ENCODE measurements around the gene TLR3. TPM values are rescaled to one million over a fixed set of nuclear protein-coding genes. Genes with fewer than 3 reads are reported as not detected.
"Not testable (repeated sequence)": the region's sequence is repeated elsewhere in the genome, so short reads cannot be mapped to it uniquely, and the experiment has no call there.

The TLR3 gene
- total and polyA plus RNA-seq, 5 donors, result 1.6 to 8.2 (median 6.4) TPM

GRCh38 chr4:186029571-186030398 lies 39.2 kb upstream of the TLR3 start:
- H3K4me1 ChIP-seq (ENCODE audit: control insufficient read depth, insufficient read depth, low read length), result peaks cover 7% of the 10 kb centered on the region
- ATAC-seq (peak; percentile 95 to 97), DNase-seq (peak; percentile 79 to 96 (median 94))
- 8% methylated on average over 11 of the region's 11 CpGs for WGBS
- H3K27ac ChIP-seq (ENCODE audit: low read length), result peak overlapping the region; percentile 97
- intact Hi-C loops (cut with DNase I), result loop anchor here in 3 of 4 donors (5.0 to 10.0 kb wide), 4 partner anchors 185 to 387 kb away; no protein-coding TSS in a partner anchor
- H3K4me3 ChIP-seq (ENCODE audit: low read length), result no peak overlapping the region
- no peaks in the 10 kb centered on the region for H3K27me3 ChIP-seq (ENCODE audit: control insufficient read depth, insufficient read depth)
- no peaks in the 10 kb centered on the region for H3K9me3 ChIP-seq (ENCODE audit: control insufficient read depth, low read length)

GRCh38 chr4:186030399-186030775 lies 38.6 kb upstream of the TLR3 start:
- no peak for ATAC-seq
- intact Hi-C loops (cut with DNase I), result no loop called here

GRCh38 chr4:186030795-186031194 lies 38.2 kb upstream of the TLR3 start:
- no peaks in the 10 kb centered on the region for H3K27me3 ChIP-seq (ENCODE audit: control insufficient read depth, insufficient read depth)
- peak overlapping the region; percentile 66 for H3K27ac ChIP-seq (ENCODE audit: low read length)
- no peak for DNase-seq
- WGBS, result 57% methylated on average over 3 of the region's 3 CpGs
- no peaks in the 10 kb centered on the region for H3K9me3 ChIP-seq (ENCODE audit: control insufficient read depth, low read length)
- intact Hi-C loops (cut with DNase I), result no loop called here
- no peak overlapping the region for H3K4me3 ChIP-seq (ENCODE audit: low read length)
- peaks cover 7% of the 10 kb centered on the region for H3K4me1 ChIP-seq (ENCODE audit: control insufficient read depth, insufficient read depth, low read length)
- no peak for ATAC-seq

More at GRCh38 chr4:186030399-186030775, 38.6 kb upstream of the TLR3 start:
- H3K27ac ChIP-seq (ENCODE audit: low read length), result peak overlapping the region; percentile 97
- H3K4me3 ChIP-seq (ENCODE audit: low read length), result no peak overlapping the region
- WGBS, result 17% methylated on average over 4 of the region's 4 CpGs
- no peak for DNase-seq
- H3K9me3 ChIP-seq (ENCODE audit: control insufficient read depth, low read length), result no peaks in the 10 kb centered on the region
- H3K27me3 ChIP-seq (ENCODE audit: control insufficient read depth, insufficient read depth), result no peaks in the 10 kb centered on the region
- H3K4me1 ChIP-seq (ENCODE audit: control insufficient read depth, insufficient read depth, low read length), result peaks cover 7% of the 10 kb centered on the region

GRCh38 chr4:186032259-186032658 lies 36.7 kb upstream of the TLR3 start:
- intact Hi-C loops (cut with DNase I), result no loop called here
- Histone ChIP-seq H3K4me1 (ENCODE audit: control insufficient read depth, insufficient read depth, low read length) (peaks cover 7% of the 10 kb centered on the region), H3K27me3 (ENCODE audit: control insufficient read depth, insufficient read depth) (no peaks in the 10 kb centered on the region), H3K27ac (ENCODE audit: low read length) (no peak overlapping the region), H3K4me3 (ENCODE audit: low read length) (no peak overlapping the region), H3K9me3 (ENCODE audit: control insufficient read depth, low read length) (no peaks in the 10 kb centered on the region)
- 39% methylated on average over 1 of the region's 1 CpG for WGBS
- DNase-seq (no peak), ATAC-seq (no peak)

- intact Hi-C loops (cut with DNase I), result no loop called here
- ATAC-seq, result no peak
- Histone ChIP-seq H3K4me3 (ENCODE audit: low read length) (no peak overlapping the region), H3K27me3 (ENCODE audit: control insufficient read depth, insufficient read depth) (no peaks in the 10 kb centered on the region), H3K9me3 (ENCODE audit: control insufficient read depth, low read length) (no peaks in the 10 kb centered on the region), H3K4me1 (ENCODE audit: control insufficient read depth, insufficient read depth, low read length) (peaks cover 7% of the 10 kb centered on the region), H3K27ac (ENCODE audit: low read length) (no peak overlapping the region)
- 91% methylated on average over 3 of the region's 3 CpGs for WGBS
- no peak for DNase-seq
These were observed 35.9 kb upstream of the TLR3 start for GRCh38 chr4:186033027-186033426.

- DNase-seq; H3K4me1 ChIP-seq (ENCODE audit: control insufficient read depth, insufficient read depth, low read length); H3K27me3 ChIP-seq (ENCODE audit: control insufficient read depth, insufficient read depth); ATAC-seq; intact Hi-C loops (cut with DNase I); H3K27ac ChIP-seq (ENCODE audit: low read length); H3K4me3 ChIP-seq (ENCODE audit: low read length); H3K9me3 ChIP-seq (ENCODE audit: control insufficient read depth, low read length): not testable (repeated sequence)
- 88% methylated on average over 7 of the region's 7 CpGs for WGBS
These were observed 34.3 kb upstream of the TLR3 start for GRCh38 chr4:186034613-186035012.

GRCh38 chr4:186036976-186037581 lies 31.9 kb upstream of the TLR3 start:
- intact Hi-C loops (cut with DNase I), result no loop called here
- DNase-seq, result no peak
- H3K27ac ChIP-seq (ENCODE audit: low read length), result peak overlapping the region; percentile 20
- H3K4me1 ChIP-seq (ENCODE audit: control insufficient read depth, insufficient read depth, low read length), result no peaks in the 10 kb centered on the region
- peak in 1 of 2 donors; percentile 34 for ATAC-seq
- H3K4me3 ChIP-seq (ENCODE audit: low read length), result no peak overlapping the region
- no peaks in the 10 kb centered on the region for H3K9me3 ChIP-seq (ENCODE audit: control insufficient read depth, low read length)
- no peaks in the 10 kb centered on the region for H3K27me3 ChIP-seq (ENCODE audit: control insufficient read depth, insufficient read depth)
- 70% methylated on average over 6 of the region's 6 CpGs for WGBS

- WGBS, result 20% methylated on average over 12 of the region's 12 CpGs
- Histone ChIP-seq H3K4me3 (ENCODE audit: low read length) (no peak overlapping the region), H3K27ac (ENCODE audit: low read length) (no peak overlapping the region), H3K9me3 (ENCODE audit: control insufficient read depth, low read length) (no peaks in the 10 kb centered on the region), H3K27me3 (ENCODE audit: control insufficient read depth, insufficient read depth) (no peaks in the 10 kb centered on the region), H3K4me1 (ENCODE audit: control insufficient read depth, insufficient read depth, low read length) (no peaks in the 10 kb centered on the region)
- intact Hi-C loops (cut with DNase I), result no loop called here
- DNase-seq, result no peak
- ATAC-seq, result peak; percentile 87 to 90
These were observed 31.0 kb upstream of the TLR3 start for GRCh38 chr4:186037692-186038658.

GRCh38 chr4:186039697-186040096 lies 29.3 kb upstream of the TLR3 start:
- H3K27ac ChIP-seq (ENCODE audit: low read length), result no peak overlapping the region
- H3K4me3 ChIP-seq (ENCODE audit: low read length), result no peak overlapping the region
- ATAC-seq (no peak), DNase-seq (no peak)
- no peaks in the 10 kb centered on the region for H3K27me3 ChIP-seq (ENCODE audit: control insufficient read depth, insufficient read depth)
- no peaks in the 10 kb centered on the region for H3K4me1 ChIP-seq (ENCODE audit: control insufficient read depth, insufficient read depth, low read length)
- 57% methylated on average over 16 of the region's 16 CpGs for WGBS
- intact Hi-C loops (cut with DNase I), result no loop called here
- H3K9me3 ChIP-seq (ENCODE audit: control insufficient read depth, low read length), result no peaks in the 10 kb centered on the region

GRCh38 chr4:186040316-186040715 lies 28.6 kb upstream of the TLR3 start:
- no peak overlapping the region for H3K27ac ChIP-seq (ENCODE audit: low read length)
- WGBS, result 91% methylated on average over 12 of the region's 12 CpGs
- no peaks in the 10 kb centered on the region for H3K9me3 ChIP-seq (ENCODE audit: control insufficient read depth, low read length)
- intact Hi-C loops (cut with DNase I), result no loop called here
- ATAC-seq, result no peak
- no peak for DNase-seq
- no peaks in the 10 kb centered on the region for H3K4me1 ChIP-seq (ENCODE audit: control insufficient read depth, insufficient read depth, low read length)
- H3K4me3 ChIP-seq (ENCODE audit: low read length), result no peak overlapping the region
- no peaks in the 10 kb centered on the region for H3K27me3 ChIP-seq (ENCODE audit: control insufficient read depth, insufficient read depth)
